CMK (cell line): ENCODE results near the gene SLC39A10.

Experiments
- DNase-seq: peaks from one replicate; pipeline ENCODE4 v3.0.0-alpha.2; 2010; ENCODE audit warnings: low read depth

Gene SLC39A10

GRCh38 chr2:195727106-195727505 lies 70.1 kb downstream of the SLC39A10 start:
- DNase-seq: no peak

- no peak for DNase-seq
These were observed 73.9 kb downstream of the SLC39A10 start for GRCh38 chr2:195730912-195731311.

DNA sequence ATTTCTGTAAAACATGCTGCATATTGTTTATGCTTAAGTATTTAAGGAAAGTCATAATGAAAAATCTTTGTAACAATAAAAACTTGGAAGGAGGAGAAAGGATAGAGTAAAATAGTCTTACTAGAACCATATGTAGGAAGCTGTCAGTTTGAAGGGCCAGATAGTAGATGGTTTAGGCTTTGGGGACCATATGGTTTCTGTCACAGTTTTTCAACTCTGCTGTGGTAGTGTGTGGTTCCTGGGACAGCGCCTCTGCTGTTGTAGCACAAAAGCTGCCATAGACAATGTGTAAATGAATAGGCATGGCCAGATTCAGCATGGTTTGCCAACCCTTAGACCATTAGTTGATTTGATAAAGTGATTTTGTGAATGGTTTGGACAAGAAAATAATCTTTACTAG lies 75.5 kb downstream of the SLC39A10 start:
- no peak for DNase-seq

GRCh38 chr2:195733831-195734230 lies 76.8 kb downstream of the SLC39A10 start:
- DNase-seq: no peak

GRCh38 chr2:195734395-195734794 lies 77.4 kb downstream of the SLC39A10 start:
- no peak for DNase-seq

- DNase-seq: no peak
These were observed 77.9 kb downstream of the SLC39A10 start for GRCh38 chr2:195734931-195735330.

- DNase-seq: no peak
These were observed 78.3 kb downstream of the SLC39A10 start for GRCh38 chr2:195735347-195735746.

DNA sequence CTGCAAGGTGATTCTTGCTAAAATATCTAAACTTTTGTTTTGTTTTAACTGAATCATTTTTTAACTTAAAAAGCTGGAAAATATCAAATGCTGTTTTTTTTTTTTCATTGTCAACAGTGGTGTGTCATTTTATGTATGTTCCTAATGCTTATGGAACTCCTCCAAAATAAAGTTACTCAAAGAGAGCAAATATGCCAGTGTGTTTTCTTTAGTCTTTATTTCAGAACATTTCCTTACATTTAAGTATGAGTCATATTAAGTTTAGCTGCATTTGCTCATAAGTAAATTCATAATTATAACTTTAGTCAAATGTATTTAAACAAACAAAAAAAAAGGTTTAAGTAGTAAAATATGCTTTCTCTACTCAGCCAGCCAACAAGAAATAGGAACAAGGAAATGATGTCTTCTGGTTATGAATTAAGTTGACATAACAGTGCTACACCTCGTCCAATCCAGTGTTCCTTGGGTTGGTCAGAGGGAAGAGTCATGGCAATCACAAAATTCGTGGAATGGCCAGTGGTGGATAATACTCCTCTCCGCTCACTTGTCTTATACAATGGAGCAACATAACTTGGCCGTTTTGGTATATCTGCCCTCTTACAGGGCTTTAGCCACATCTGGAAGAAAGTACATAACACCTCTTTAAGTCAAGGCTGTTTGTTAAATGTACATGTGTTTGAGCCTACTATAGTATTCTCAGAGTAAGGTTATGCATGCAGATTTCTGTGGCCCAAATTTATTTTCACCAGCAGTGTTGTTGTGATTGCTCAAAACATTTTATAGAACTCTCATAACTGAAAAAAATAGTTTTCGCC lies 80.7 kb downstream of the SLC39A10 start:
- DNase-seq: no peak

- no peak for DNase-seq
These were observed 84.2 kb downstream of the SLC39A10 start for GRCh38 chr2:195741191-195741590.

DNA sequence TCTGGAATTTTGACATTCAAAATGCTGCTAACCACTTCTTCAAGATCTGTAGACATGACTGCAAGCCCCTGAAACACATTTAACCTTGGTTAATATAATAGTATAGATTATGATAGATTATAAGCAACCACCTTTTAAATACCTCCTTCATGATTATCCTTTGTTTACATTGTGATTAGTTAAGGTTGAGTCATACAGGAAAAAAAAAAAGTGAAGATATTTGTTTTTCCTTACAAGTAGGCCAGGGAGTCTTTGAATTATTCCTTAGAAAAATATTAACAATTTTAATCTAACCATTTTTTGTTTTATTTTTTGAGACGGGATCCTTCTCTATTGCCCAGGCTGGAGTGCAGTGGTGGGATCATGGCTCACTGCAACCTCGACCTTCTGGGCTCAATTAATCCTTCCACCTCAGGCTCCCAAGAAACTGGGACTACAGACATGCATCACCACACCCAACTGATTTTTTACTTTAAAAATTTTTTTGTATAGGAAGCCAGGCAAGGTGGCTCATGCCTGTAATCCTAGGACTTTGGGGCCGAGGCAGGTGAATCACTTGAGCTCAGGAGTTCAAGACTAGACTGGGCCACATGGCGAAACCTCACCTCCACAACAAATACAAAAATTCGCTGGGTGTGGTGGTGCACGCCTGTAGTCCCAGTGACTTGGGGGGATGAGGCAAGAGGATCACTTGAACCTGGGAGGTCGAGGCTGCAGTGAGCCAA lies 99.4 kb downstream of the SLC39A10 start:
- no peak for DNase-seq

GRCh38 chr2:195758846-195759245 lies 101.8 kb downstream of the SLC39A10 start:
- DNase-seq: no peak

GRCh38 chr2:195759877-195760276 lies 102.9 kb downstream of the SLC39A10 start:
- DNase-seq: no peak

GRCh38 chr2:195763866-195764265 lies 106.8 kb downstream of the SLC39A10 start:
- no peak for DNase-seq

GRCh38 chr2:195766691-195767090 lies 109.7 kb downstream of the SLC39A10 start:
- DNase-seq: no peak

GRCh38 chr2:195768431-195768830 lies 111.4 kb downstream of the SLC39A10 start:
- no peak for DNase-seq

DNA sequence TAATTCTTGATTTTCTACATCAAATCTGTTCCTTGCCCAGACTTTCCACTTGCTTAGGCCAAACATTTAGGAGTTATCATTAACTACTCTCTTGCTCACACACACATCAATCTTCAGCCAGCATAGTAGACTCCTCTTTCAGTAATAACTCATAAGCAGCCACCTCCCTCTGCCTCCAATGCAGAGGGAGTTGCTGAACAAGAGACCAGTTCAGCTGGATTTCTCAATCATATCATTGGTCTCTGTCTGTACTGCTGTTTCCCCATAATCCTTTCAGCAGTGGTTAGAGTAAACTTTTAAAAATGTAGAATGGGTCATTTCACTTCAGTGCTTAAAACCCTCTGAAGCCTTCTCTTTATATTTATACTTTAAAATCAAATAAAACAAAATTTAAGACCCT lies 112.9 kb downstream of the SLC39A10 start:
- no peak for DNase-seq

- DNase-seq: no peak
These were observed 122.5 kb downstream of the SLC39A10 start for GRCh38 chr2:195779491-195779890.

DNA sequence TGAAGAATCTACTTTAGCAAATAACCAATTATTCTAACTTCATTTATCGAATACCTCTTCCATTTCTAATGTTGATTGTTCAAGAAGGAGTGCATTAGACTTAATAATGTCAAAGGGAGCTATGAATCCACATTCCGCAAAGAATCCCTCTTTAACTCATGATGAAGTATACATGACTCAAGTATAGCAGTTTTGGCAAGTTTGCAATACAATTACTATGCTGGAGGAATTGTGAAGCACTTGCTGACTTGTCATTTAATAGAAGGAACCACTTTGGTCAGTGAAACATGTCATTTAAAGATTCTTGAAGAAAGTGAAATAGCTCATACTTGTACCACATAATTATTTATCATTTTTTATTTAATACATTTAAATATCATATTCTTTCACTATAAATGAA lies 125.1 kb downstream of the SLC39A10 start:
- no peak for DNase-seq
